ENCODE results near the gene COQ2.

- TF ChIP-seq, protein P1, sequence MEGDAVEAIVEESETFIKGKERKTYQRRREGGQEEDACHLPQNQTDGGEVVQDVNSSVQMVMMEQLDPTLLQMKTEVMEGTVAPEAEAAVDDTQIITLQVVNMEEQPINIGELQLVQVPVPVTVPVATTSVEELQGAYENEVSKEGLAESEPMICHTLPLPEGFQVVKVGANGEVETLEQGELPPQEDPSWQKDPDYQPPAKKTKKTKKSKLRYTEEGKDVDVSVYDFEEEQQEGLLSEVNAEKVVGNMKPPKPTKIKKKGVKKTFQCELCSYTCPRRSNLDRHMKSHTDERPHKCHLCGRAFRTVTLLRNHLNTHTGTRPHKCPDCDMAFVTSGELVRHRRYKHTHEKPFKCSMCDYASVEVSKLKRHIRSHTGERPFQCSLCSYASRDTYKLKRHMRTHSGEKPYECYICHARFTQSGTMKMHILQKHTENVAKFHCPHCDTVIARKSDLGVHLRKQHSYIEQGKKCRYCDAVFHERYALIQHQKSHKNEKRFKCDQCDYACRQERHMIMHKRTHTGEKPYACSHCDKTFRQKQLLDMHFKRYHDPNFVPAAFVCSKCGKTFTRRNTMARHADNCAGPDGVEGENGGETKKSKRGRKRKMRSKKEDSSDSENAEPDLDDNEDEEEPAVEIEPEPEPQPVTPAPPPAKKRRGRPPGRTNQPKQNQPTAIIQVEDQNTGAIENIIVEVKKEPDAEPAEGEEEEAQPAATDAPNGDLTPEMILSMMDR (conservative IDR thresholded peaks at IDR 0.05; ENCODE audit: low read depth, low read length), result no peak
- TF ChIP-seq EZH2phosphoT487 (IDR thresholded peaks at IDR 0.05; ENCODE audit: borderline replicate concordance, low read length) (no peak), EZH2 (IDR thresholded peaks at IDR 0.05; ENCODE audit: low read length, unreplicated experiment) (no peak)
Measured at GRCh38 chr4:83308672-83309071, 24.1 kb upstream of the COQ2 start.
